ENCODE results near the gene OXER1. TPM values are rescaled to one million over a fixed set of nuclear protein-coding genes. Genes with fewer than 3 reads are reported as not detected.

The OXER1 gene
- total and polyA plus RNA-seq, 2 of the 13 experiments (the other 11 are each of a cell fraction or from before 2014, with no cell fraction given), result 8.0 to 9.0 TPM

DNA sequence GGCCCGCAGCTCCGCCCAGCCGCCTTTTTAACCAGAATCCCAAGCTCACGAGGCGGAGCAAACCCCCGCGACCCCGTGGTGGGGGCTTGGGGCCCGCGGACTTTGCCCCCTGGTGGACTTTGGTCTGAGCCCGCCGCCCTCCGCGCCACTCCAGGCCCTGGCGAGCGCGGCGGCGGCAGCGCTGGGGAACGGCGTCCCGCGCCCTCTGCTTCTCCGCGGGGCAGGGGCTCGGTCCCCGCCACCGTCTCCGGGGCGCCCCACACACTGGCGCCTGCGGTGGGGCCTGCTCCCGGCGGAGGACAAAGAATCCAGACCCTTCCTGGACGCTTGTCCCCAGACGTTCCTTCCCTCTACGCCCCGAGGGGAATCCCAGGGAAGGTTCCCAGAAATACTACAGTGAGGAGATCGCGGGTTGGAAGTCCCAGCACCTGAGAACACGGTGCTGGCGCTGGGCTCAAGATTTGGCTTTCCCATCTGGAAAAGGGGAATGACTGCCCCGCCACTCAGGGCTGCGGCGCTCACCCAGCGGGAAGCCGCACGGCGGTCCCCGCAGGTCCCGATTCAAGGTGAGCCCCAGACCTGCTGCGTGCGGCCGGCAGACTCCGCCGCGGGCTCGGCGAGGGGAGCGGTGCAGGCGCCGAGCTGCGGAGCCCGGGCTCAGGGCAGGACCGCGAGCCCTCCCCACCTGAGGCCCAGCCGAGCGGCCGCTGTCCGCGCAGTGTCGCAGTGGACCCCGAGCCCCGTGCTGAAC, 28.8 kb upstream of the OXER1 start, which contains the start of gene HAAO (continued):
- TF ChIP-seq U2AF1 (optimal IDR thresholded peaks at IDR 0.05; ENCODE audit: low read depth, low read length) (peak; percentile 67), NFRKB (IDR thresholded peaks at IDR 0.05) (no peak), RARA (CRISPR knock-in tag; IDR thresholded peaks at IDR 0.05) (peak; percentile 92), ZNF468 (CRISPR knock-in tag; IDR thresholded peaks at IDR 0.05) (0 out of 2 replicates have a peak, but pooled peaks have one; percentile 78), MTA1 (CRISPR knock-in tag; IDR thresholded peaks at IDR 0.05; ENCODE audit: borderline replicate concordance) (peak; percentile 97), REPIN1 (CRISPR knock-in tag; IDR thresholded peaks at IDR 0.05; ENCODE audit: borderline replicate concordance, low read depth) (peak; percentile 97), ZNF138 (CRISPR knock-in tag; IDR thresholded peaks at IDR 0.05; ENCODE audit: low read depth) (peak; percentile 63; the same call in 1 of the 2 replicates), PPARG (CRISPR knock-in tag; conservative IDR thresholded peaks at IDR 0.05) (peak; percentile 92), ZNF629 (CRISPR knock-in tag; conservative IDR thresholded peaks at IDR 0.05) (peak; percentile 79), HDAC1 (CRISPR knock-in tag; IDR thresholded peaks at IDR 0.05) (peak; percentile 98), MTF1 (CRISPR knock-in tag; IDR thresholded peaks at IDR 0.05) (peak; percentile 93), PHF5A (CRISPR knock-in tag; IDR thresholded peaks at IDR 0.05; ENCODE audit: low read depth, unreplicated experiment) (peak; percentile 96), ZNF605 (CRISPR knock-in tag; IDR thresholded peaks at IDR 0.05) (peak; percentile 78), ZNF567 (CRISPR knock-in tag; IDR thresholded peaks at IDR 0.05; ENCODE audit: borderline replicate concordance) (peak; percentile 95), IKZF1 (IDR thresholded peaks at IDR 0.05) (no peak), ZSCAN31 (CRISPR knock-in tag; IDR thresholded peaks at IDR 0.05; ENCODE audit: low read depth) (peak; percentile 99), KLF13 (CRISPR knock-in tag; IDR thresholded peaks at IDR 0.05) (peak; percentile 50; the same call in 1 of the 2 replicates), POLR2G (IDR thresholded peaks at IDR 0.05; ENCODE audit: low read depth, low read length) (peak; percentile 100), ZFP36 (IDR thresholded peaks at IDR 0.05; ENCODE audit: borderline replicate concordance, low read depth, low read length, partially characterized antibody) (no peak)
- TF ChIP-seq, protein P1, sequence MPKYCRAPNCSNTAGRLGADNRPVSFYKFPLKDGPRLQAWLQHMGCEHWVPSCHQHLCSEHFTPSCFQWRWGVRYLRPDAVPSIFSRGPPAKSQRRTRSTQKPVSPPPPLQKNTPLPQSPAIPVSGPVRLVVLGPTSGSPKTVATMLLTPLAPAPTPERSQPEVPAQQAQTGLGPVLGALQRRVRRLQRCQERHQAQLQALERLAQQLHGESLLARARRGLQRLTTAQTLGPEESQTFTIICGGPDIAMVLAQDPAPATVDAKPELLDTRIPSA (CRISPR knock-in tag; IDR thresholded peaks at IDR 0.05; ENCODE audit: borderline replicate concordance), result 0 out of 2 replicates have a peak, but pooled peaks have one; percentile 68
- TF ChIP-seq, protein P2, sequence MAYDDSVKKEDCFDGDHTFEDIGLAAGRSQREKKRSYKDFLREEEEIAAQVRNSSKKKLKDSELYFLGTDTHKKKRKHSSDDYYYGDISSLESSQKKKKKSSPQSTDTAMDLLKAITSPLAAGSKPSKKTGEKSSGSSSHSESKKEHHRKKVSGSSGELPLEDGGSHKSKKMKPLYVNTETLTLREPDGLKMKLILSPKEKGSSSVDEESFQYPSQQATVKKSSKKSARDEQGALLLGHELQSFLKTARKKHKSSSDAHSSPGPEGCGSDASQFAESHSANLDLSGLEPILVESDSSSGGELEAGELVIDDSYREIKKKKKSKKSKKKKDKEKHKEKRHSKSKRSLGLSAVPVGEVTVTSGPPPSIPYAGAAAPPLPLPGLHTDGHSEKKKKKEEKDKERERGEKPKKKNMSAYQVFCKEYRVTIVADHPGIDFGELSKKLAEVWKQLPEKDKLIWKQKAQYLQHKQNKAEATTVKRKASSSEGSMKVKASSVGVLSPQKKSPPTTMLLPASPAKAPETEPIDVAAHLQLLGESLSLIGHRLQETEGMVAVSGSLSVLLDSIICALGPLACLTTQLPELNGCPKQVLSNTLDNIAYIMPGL (CRISPR knock-in tag; IDR thresholded peaks at IDR 0.05; ENCODE audit: borderline replicate concordance in 1 of 2, low read depth in 1 of 2), result peak; percentile 97 to 99
- TF ChIP-seq, protein P3, sequence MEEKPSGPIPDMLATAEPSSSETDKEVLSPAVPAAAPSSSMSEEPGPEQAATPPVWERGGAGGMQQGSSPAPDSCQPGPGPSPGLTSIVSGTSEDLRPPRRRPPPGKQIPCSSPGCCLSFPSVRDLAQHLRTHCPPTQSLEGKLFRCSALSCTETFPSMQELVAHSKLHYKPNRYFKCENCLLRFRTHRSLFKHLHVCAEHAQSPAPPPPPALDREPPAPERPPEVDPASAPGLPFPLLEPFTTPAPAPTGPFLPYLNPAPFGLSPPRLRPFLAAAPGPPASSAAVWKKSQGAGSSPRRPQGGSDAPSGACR (CRISPR knock-in tag; IDR thresholded peaks at IDR 0.05), result peak; percentile 97
- TF ChIP-seq, protein P4, sequence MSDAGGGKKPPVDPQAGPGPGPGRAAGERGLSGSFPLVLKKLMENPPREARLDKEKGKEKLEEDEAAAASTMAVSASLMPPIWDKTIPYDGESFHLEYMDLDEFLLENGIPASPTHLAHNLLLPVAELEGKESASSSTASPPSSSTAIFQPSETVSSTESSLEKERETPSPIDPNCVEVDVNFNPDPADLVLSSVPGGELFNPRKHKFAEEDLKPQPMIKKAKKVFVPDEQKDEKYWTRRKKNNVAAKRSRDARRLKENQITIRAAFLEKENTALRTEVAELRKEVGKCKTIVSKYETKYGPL (CRISPR knock-in tag; IDR thresholded peaks at IDR 0.05), result peak; percentile 92
- TF ChIP-seq, protein P5, sequence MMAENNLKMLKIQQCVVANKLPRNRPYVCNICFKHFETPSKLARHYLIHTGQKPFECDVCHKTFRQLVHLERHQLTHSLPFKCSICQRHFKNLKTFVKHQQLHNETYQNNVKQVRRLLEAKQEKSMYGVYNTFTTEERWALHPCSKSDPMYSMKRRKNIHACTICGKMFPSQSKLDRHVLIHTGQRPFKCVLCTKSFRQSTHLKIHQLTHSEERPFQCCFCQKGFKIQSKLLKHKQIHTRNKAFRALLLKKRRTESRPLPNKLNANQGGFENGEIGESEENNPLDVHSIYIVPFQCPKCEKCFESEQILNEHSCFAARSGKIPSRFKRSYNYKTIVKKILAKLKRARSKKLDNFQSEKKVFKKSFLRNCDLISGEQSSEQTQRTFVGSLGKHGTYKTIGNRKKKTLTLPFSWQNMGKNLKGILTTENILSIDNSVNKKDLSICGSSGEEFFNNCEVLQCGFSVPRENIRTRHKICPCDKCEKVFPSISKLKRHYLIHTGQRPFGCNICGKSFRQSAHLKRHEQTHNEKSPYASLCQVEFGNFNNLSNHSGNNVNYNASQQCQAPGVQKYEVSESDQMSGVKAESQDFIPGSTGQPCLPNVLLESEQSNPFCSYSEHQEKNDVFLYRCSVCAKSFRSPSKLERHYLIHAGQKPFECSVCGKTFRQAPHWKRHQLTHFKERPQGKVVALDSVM (CRISPR knock-in tag; IDR thresholded peaks at IDR 0.05), result peak; percentile 94
